Uterus (tissue), 2 donors: Measurements from ENCODE around the gene CRY2.

Source experiments
- POLR2A ChIP-seq, 2 donors: fragments of 450-650 bp; IDR thresholded peaks; one replicate each; pipeline ENCODE4 v1.6.1; 2016; ENCODE audit warnings: antibody characterized with exemption in 2 of 2, mild to moderate bottlenecking in 1 of 2, moderate library complexity in 1 of 2
- TF ChIP-seq, protein P1 (sequence below), 4 experiments: fragments of 200-600 bp in 2 of 4; fragments of 450-650 bp in 2 of 4; sonication (generic) in 2 of 4; IDR thresholded peaks; one replicate each; pipeline ENCODE4 v1.5.1; 2016 to 2019; ENCODE audit warnings: antibody characterized with exemption in 4 of 4, mild to moderate bottlenecking in 2 of 4, moderate library complexity in 1 of 4

- no peak for TF ChIP-seq POLR2A (IDR thresholded peaks at IDR 0.05)
- TF ChIP-seq, protein P1, sequence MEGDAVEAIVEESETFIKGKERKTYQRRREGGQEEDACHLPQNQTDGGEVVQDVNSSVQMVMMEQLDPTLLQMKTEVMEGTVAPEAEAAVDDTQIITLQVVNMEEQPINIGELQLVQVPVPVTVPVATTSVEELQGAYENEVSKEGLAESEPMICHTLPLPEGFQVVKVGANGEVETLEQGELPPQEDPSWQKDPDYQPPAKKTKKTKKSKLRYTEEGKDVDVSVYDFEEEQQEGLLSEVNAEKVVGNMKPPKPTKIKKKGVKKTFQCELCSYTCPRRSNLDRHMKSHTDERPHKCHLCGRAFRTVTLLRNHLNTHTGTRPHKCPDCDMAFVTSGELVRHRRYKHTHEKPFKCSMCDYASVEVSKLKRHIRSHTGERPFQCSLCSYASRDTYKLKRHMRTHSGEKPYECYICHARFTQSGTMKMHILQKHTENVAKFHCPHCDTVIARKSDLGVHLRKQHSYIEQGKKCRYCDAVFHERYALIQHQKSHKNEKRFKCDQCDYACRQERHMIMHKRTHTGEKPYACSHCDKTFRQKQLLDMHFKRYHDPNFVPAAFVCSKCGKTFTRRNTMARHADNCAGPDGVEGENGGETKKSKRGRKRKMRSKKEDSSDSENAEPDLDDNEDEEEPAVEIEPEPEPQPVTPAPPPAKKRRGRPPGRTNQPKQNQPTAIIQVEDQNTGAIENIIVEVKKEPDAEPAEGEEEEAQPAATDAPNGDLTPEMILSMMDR (IDR thresholded peaks at IDR 0.05), result no peak
These were observed 26.9 kb upstream of the CRY2 start for GRCh38 chr11:45820211-45820857.
